ENCODE measurements around the gene MOSMO. TPM values are rescaled to one million over a fixed set of nuclear protein-coding genes. Genes with fewer than 3 reads are reported as not detected.

The MOSMO gene
- total and polyA plus RNA-seq, 2 donors (not counting 3 experiments of a cell fraction or from before 2014, with no cell fraction given): 15.9 to 22.0 TPM

- FAIRE-seq: no peak
- no peak for TF ChIP-seq GATA2 (IDR thresholded peaks at IDR 0.05; ENCODE audit: insufficient read depth, insufficient read length, low read depth, low read length)
- TF ChIP-seq POLR2A (IDR thresholded peaks at IDR 0.05; ENCODE audit: low read depth, low read length): no peak
- TF ChIP-seq POLR2AphosphoS5 (IDR thresholded peaks at IDR 0.05; ENCODE audit: insufficient read depth, low read depth, low read length): no peak
- TF ChIP-seq MYC (IDR thresholded peaks at IDR 0.05; ENCODE audit: low read depth, low read length): no peak
- TF ChIP-seq CTCF (IDR thresholded peaks at IDR 0.05; ENCODE audit: extremely low read depth in 1 of 2, insufficient read depth in 1 of 2, low read depth in 1 of 2, low read length in 2 of 2): no peak
- no peak for TF ChIP-seq JUN (IDR thresholded peaks at IDR 0.05; ENCODE audit: borderline replicate concordance, insufficient read depth, insufficient read length, low read depth)
- TF ChIP-seq MAX (IDR thresholded peaks at IDR 0.05; ENCODE audit: insufficient read depth, insufficient read length): no peak
- TF ChIP-seq EZH2 (IDR thresholded peaks at IDR 0.05; ENCODE audit: borderline replicate concordance, low read depth, low read length, severe bottlenecking): no peak
- no peak for TF ChIP-seq FOS (IDR thresholded peaks at IDR 0.05; ENCODE audit: borderline replicate concordance, insufficient read depth, low read length)
- BruUV-seq (replicated peaks): no TSS peak
- H3K27ac ChIP-seq (ENCODE audit: insufficient read depth, low read depth, low read length): no peak overlapping the region
- no peaks in the 10 kb centered on the region for H3K4me1 ChIP-seq (ENCODE audit: control insufficient read depth, extremely low read depth, insufficient read depth, low read length)
- H3K79me2 ChIP-seq (ENCODE audit: control insufficient read depth, insufficient read depth, low read length): no peaks in the 10 kb centered on the region
- H3K9ac ChIP-seq (replicated peaks; ENCODE audit: extremely low read depth, insufficient read depth, low read length): no peak overlapping the region
- no peaks in the 10 kb centered on the region for H3K36me3 ChIP-seq (ENCODE audit: control insufficient read depth in 2 of 2, extremely low read depth in 1 of 2, insufficient read depth in 2 of 2, low read length in 2 of 2)
- no peaks in the 10 kb centered on the region for H3K9me3 ChIP-seq (replicated peaks; ENCODE audit: control insufficient read depth, insufficient read depth, low read length)
- H2AFZ ChIP-seq (ENCODE audit: low read depth, low read length): no peak overlapping the region
- no peaks in the 10 kb centered on the region for H3K9me1 ChIP-seq (replicated peaks; ENCODE audit: control insufficient read depth, extremely low read depth, insufficient read depth, low read length)
- no peak overlapping the region for H3K4me2 ChIP-seq (ENCODE audit: insufficient read depth, low read length)
- no peak overlapping the region for H3K4me3 ChIP-seq (replicated peaks in 1 of 3; ENCODE audit: insufficient read depth in 1 of 3, low read depth in 1 of 3, low read length in 3 of 3)
- peaks cover 0 to 2% of the 10 kb centered on the region in 2 experiments for H3K27me3 ChIP-seq (ENCODE audit: control insufficient read depth in 2 of 2, insufficient read depth in 2 of 2, low read length in 2 of 2)
- intact Hi-C loops (cut with micrococcal nuclease): loop anchor here (1.0 kb wide), 3 partner anchors 89 to 146 kb away; partner anchors contain the start of genes PDZD9 and UQCRC2
- no peak for DNase-seq (ENCODE audit: low read depth, low spot score)
- ChIA-PET CTCF (interaction anchor here (0.7 to 5.5 kb wide), 37 partner anchors 9 to 153 kb away, joined by 3 to 100 read pairs (median 5); partner anchors contain the start of genes MOSMO, PDZD9 and UQCRC2), POLR2A (interaction anchor here (1.2 kb wide), 1 partner anchor 99 kb away, joined by 3 read pairs; no protein-coding TSS in a partner anchor)
- no peaks in the 10 kb centered on the region for H4K20me1 ChIP-seq (replicated peaks; ENCODE audit: control insufficient read depth, extremely low read depth, insufficient read depth, low read length)
- dilution Hi-C loops (cut with MboI; ENCODE audit: extremely low pct_ligation_motif_present, low sequenced_read_pairs): no loop called here
These were observed 91.5 kb downstream of the MOSMO start for GRCh38 chr16:22099256-22099975.

Measured in endothelial cell of umbilical vein (primary cell).